PC-3 (cell line): ENCODE results near the gene HNF4A. TPM values are rescaled to one million over a fixed set of nuclear protein-coding genes. Genes with fewer than 3 reads are reported as not detected.

Experiments
- ATAC-seq: fragments of 200-7000 bp; cut with Tn5 transposase; 2 replicates; pipeline ENCODE4 v1.9.1; 2020; ENCODE audit warnings: mild to moderate bottlenecking, moderate library complexity
- BruUV-seq: library from RNA; stranded (reverse); fragments of 400-500 nt; replicated peaks from 2 replicates; lab custom pipeline; 2021; lab: Mats Ljungman, UMichigan
- CTCF ChIA-PET: fragments of 300-600 bp; sonication (Branson Sonifier 250); formaldehyde crosslinking; loops from one replicate; lab custom pipeline; 2022; ENCODE audit warnings: antibody characterized with exemption; lab: Charles Lee
- POLR2A ChIA-PET: fragments of 300-600 bp; sonication (Branson Sonifier 250); formaldehyde crosslinking; loops from one replicate; lab custom pipeline; 2022; ENCODE audit warnings: antibody characterized with exemption; ENCODE audit not compliant: unreplicated experiment; lab: Charles Lee
- DNase-seq: peaks from one replicate; pipeline ENCODE4 v3.0.0-alpha.2; 2015
- H2AFZ ChIP-seq: fragments of 300-600 bp; sonication (generic); 2 replicates; pipeline ENCODE4 v1.6.0; 2016; ENCODE audit warnings: antibody characterized with exemption, low read length
- H3F3A ChIP-seq: fragments of 300-600 bp; sonication (generic); one replicate; pipeline ENCODE4 v1.6.0; 2017; ENCODE audit warnings: antibody characterized with exemption, low read length, control low read depth, mild to moderate bottlenecking; ENCODE audit not compliant: unreplicated experiment
- H3K27ac ChIP-seq: fragments of 300-600 bp; sonication (generic); 2 replicates; pipeline ENCODE4 v1.5.1; 2016; ENCODE audit warnings: mild to moderate bottlenecking, low read length
- H3K27me3 ChIP-seq: fragments of 300-600 bp; sonication (generic); 2 replicates; pipeline ENCODE4 v1.6.1; 2016; ENCODE audit warnings: low read length, mixed read lengths
- H3K36me3 ChIP-seq: fragments of 300-600 bp; sonication (generic); 2 replicates; pipeline ENCODE4 v1.6.1; 2016; ENCODE audit warnings: low read depth, mixed run types, low read length, mixed read lengths
- H3K4me1 ChIP-seq: fragments of 300-600 bp; sonication (generic); 2 replicates; pipeline ENCODE4 v1.5.1; 2016; ENCODE audit warnings: low read length; ENCODE audit not compliant: insufficient read depth
- H3K4me2 ChIP-seq: fragments of 300-600 bp; sonication (generic); 2 replicates; pipeline ENCODE4 v1.6.0; 2016; ENCODE audit warnings: low read length
- H3K4me3 ChIP-seq: fragments of 300-600 bp; sonication (generic); 2 replicates; pipeline ENCODE4 v1.5.1; 2016; ENCODE audit warnings: mild to moderate bottlenecking, low read length, mixed read lengths
- H3K79me2 ChIP-seq: fragments of 300-600 bp; sonication (generic); 2 replicates; pipeline ENCODE4 v1.6.1; 2017; ENCODE audit warnings: low read length, mixed read lengths
- H3K9ac ChIP-seq: fragments of 300-600 bp; sonication (generic); 2 replicates; pipeline ENCODE4 v1.6.0; 2016; ENCODE audit warnings: mild to moderate bottlenecking, low read length
- H3K9me2 ChIP-seq: fragments of 300-600 bp; sonication (generic); replicated peaks from 2 replicates; pipeline ENCODE4 v1.6.1; 2016; ENCODE audit warnings: mixed run types, low read length, mixed read lengths
- H3K9me3 ChIP-seq: fragments of 300-600 bp; sonication (generic); 2 replicates; pipeline ENCODE4 v1.6.1; 2016; ENCODE audit warnings: low read length, mixed read lengths
- H4K20me1 ChIP-seq: fragments of 300-600 bp; sonication (generic); 2 replicates; pipeline ENCODE4 v1.6.1; 2016; ENCODE audit warnings: low read length, mixed read lengths
- CTCF ChIP-seq: fragments of 300-600 bp; sonication (generic); conservative IDR thresholded peaks from 2 replicates; pipeline ENCODE4 v1.5.1; 2017; ENCODE audit warnings: antibody characterized with exemption, low read depth, mild to moderate bottlenecking, low read length
- EZH2 ChIP-seq: fragments of 300-600 bp; sonication (generic); IDR thresholded peaks from one replicate; pipeline ENCODE4 v1.6.1; 2017; ENCODE audit warnings: antibody characterized with exemption, mild to moderate bottlenecking, low read length; ENCODE audit not compliant: unreplicated experiment
- EZH2phosphoT487 ChIP-seq: fragments of 300-600 bp; sonication (generic); IDR thresholded peaks from 2 replicates; pipeline ENCODE4 v1.6.1; 2018; ENCODE audit warnings: mild to moderate bottlenecking, antibody characterized with exemption, low read length, borderline replicate concordance
- intact Hi-C: fragments of 100-400 bp; cut with micrococcal nuclease; formaldehyde crosslinking; loops from 2 replicates; pipeline ENCODE4 v1.9.0; 2023
- total RNA-seq: library from RNA; depleted of rRNA; stranded (reverse); fragments of >200 nt; gene quantifications from 2 replicates; pipeline ENCODE4 v1.2.3, GENCODE V29; 2014

The HNF4A gene
- total RNA-seq, 1 experiment from 2014 or later = not detected

DNA sequence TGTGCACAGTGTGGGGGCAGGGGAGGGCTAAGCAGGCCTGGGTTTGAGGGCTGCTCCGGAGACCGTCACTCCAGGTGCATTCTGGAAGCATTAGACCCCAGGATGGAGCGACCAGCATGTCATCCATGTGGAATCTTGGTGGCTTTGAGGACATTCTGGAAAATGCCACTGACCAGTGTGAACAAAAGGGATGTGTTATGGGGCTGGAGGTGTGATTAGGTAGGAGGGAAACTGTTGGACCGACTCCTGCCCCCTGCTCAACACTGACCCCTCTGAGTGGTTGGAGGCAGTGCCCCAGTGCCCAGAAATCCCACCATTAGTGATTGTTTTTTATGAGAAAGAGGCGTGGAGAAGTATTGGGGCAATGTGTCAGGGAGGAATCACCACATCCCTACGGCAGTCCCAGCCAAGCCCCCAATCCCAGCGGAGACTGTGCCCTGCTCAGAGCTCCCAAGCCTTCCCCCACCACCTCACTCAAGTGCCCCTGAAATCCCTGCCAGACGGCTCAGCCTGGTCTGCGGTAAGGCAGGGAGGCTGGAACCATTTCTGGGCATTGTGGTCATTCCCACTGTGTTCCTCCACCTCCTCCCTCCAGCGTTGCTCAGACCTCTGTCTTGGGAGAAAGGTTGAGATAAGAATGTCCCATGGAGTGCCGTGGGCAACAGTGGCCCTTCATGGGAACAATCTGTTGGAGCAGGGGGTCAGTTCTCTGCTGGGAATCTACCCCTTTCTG lies 76.2 kb downstream of the HNF4A start:
- H3K27ac ChIP-seq = no peak overlapping the region
- H3K36me3 ChIP-seq = no peaks in the 10 kb centered on the region
- no peak for TF ChIP-seq EZH2
- TF ChIP-seq CTCF = no peak
- no peak for TF ChIP-seq EZH2phosphoT487
- ATAC-seq (no peak), DNase-seq (no peak)
- H2AFZ ChIP-seq = 0 out of 2 replicates have a peak overlapping the region, but pooled peaks have one; percentile 11
- H3K9ac ChIP-seq = no peak overlapping the region
- H3K9me3 ChIP-seq = no peaks in the 10 kb centered on the region
- H3K27me3 ChIP-seq = peaks cover 9% of the 10 kb centered on the region; the same call in 1 of the 2 replicates
- H4K20me1 ChIP-seq = no peaks in the 10 kb centered on the region
- ChIA-PET CTCF (no interaction called here), POLR2A (no interaction called here)
- H3K79me2 ChIP-seq = no peaks in the 10 kb centered on the region
- BruUV-seq = no TSS peak
- intact Hi-C loops = no loop called here
- no peaks in the 10 kb centered on the region for H3F3A ChIP-seq
- H3K4me2 ChIP-seq = no peak overlapping the region
- H3K9me2 ChIP-seq = no peaks in the 10 kb centered on the region
- no peaks in the 10 kb centered on the region for H3K4me1 ChIP-seq
- H3K4me3 ChIP-seq = no peak overlapping the region

DNA sequence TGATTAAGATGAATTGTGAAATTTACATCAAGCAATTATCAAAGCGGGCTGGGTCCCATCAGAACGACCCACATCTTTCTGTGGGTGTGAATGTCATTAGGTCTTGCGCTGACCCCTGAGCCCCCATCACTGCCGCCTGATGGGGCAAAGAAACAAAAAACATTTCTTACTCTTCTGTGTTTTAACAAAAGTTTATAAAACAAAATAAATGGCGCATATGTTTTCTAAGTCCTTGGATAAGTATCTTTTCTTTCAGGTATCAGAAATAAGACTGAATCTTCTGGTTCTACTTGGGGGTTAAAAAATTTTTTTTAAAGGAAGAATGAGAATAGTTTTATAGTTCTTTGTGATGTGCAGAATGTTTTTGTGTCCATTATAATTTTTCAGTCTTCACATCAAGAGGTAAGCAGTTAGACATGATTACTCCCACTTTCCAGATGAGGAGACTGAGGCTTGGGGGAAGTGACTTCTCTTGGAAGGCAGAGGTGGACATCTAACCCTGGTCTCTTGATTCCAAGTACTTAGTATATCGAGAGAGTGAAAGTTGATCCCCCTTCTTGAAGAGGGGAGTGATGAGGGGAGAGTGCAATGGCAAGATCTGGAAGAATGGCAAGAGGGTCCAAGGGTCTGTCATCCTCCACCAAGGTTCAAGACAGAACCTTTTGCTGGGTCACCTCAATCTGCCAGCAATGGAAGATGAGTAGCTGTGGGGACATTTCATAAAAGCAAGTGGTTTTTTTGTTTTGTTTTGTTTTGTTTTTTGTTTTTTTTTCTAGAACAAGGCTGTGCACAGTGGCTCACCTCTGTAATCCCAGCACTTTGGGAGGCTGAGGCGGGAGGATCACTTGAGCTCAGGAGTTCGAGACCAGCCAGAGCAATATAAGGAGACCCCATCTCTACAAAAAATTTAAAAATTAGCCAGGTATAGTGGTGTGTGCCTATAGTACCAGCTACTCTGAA lies 77.4 kb downstream of the HNF4A start:
- H3K36me3 ChIP-seq = no peaks in the 10 kb centered on the region
- intact Hi-C loops = no loop called here
- CTCF ChIA-PET = no interaction called here
- H3K4me3 ChIP-seq = no peak overlapping the region
- no peaks in the 10 kb centered on the region for H3K9me2 ChIP-seq
- no TSS peak for BruUV-seq
- H3K9ac ChIP-seq = no peak overlapping the region
- H3K9me3 ChIP-seq = no peaks in the 10 kb centered on the region
- no peaks in the 10 kb centered on the region for H3K79me2 ChIP-seq
- ATAC-seq = no peak
- no peaks in the 10 kb centered on the region for H3F3A ChIP-seq
- H3K27me3 ChIP-seq = peaks cover 9% of the 10 kb centered on the region; the same call in 1 of the 2 replicates
- POLR2A ChIA-PET = no interaction called here
- H3K27ac ChIP-seq = no peak overlapping the region
- H2AFZ ChIP-seq = no peak overlapping the region
- no peaks in the 10 kb centered on the region for H3K4me1 ChIP-seq
- H4K20me1 ChIP-seq = no peaks in the 10 kb centered on the region
- no peak overlapping the region for H3K4me2 ChIP-seq
- no peak for DNase-seq
- no peak for TF ChIP-seq EZH2phosphoT487
- TF ChIP-seq CTCF = no peak
- no peak for TF ChIP-seq EZH2
